HG03432 (cell line): ENCODE data around the gene DACH1.

Source experiments
- ATAC-seq: cut with Tn5 transposase; IDR thresholded peaks from one replicate; pipeline ENCODE4 v1.9.1; 2021; ENCODE audit warnings: mild to moderate bottlenecking, moderate library complexity; ENCODE audit not compliant: unreplicated experiment

The DACH1 gene

DNA sequence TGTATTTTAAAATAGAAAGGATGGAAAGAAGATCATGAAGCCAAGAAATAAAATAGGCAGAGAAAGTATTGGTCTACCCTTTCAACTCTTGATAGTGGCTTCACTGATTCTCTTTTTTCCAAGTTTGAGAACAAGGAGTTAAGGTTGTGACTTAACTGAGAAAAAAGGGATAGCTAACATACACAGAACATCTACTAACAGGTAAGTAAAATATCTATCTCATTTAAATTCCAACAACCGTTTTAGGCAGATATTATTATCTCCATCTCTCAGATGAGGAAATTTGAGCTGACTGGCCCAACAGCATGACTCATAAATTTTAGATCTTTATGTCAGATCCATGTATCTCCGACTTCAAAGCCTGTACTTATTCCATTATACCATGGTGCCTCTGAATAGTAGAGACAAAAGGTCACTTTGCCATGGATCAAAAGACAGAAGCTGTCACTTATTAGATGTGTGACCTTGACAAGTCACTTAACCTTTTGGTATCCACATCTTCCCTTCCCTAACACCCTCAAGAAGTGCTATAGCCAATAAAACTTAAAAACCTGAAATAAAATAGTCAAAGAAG lies 152.1 kb downstream of the DACH1 start:
- no peak for ATAC-seq

DNA sequence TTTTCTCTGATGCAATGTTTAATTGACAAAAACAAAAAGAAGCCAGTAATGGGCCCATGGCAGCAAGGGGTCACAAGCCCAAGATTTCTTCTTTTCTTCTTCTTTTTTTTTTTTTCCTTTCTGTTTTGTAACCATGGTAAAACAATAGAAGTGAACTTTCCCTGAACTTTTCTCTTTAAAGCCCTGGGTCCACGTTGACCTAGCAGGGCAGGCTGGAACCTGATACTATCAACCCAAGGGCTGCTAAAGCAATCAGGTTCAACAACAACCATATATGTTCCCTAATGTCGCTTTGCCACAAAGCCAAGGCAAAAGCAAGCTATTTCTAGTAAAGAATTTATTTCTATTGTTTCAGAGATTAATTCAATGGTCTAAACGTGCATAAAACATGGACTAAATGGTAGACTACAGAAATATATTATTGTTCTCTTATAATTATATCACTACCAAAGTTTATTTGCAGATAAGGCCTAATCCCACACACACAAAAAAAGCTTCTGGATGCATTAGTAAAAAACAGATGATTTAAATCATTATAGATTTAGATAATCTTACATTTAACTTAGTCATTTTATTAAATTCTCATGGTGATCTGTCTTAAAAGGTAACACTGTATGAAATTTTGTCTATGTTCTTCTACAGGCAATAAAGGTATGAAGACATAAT lies 153.9 kb downstream of the DACH1 start:
- ATAC-seq = no peak

DNA sequence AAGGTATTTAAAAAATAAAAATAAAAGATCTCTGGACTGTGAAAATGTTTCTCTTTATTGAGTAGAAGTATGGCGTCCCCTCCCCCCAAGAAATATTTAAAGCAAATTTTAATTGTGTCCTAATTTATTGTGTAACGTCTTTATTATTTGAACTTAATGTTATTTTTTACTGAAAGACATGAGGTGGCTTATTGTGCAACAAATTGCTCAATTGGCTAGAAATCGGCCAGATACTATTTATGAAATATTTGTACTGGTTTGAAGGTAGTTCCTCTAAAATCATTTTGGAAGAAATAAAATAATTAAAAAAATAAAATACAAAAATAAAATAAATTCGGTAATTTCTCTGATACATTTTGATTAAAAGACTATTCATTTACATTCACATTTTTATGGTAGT lies 162.3 kb downstream of the DACH1 start:
- ATAC-seq = no peak

DNA sequence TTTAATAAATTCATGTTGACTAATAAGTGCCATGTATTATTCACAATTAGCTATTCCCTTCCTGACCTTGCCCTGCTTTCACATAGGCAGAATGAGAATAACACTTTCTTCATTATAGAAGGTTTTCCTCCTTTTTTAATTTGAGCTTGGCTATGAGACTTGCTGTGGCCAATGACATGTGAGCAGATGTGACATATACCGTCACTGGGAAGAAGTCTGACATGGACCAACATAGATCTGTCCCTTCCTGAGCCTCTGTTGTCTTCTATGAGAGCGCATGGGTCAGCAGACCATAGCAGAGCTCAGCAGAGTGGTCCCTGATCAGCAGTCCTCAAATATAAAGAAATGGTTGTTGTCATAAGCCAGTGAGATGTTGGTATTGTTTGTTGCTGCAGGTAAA lies 163.9 kb downstream of the DACH1 start:
- ATAC-seq = no peak

- no peak for ATAC-seq
These were observed 164.8 kb downstream of the DACH1 start for GRCh38 chr13:71702253-71702652.

GRCh38 chr13:71701741-71702140 lies 165.3 kb downstream of the DACH1 start:
- ATAC-seq = no peak

- no peak for ATAC-seq
These were observed 167.7 kb downstream of the DACH1 start for GRCh38 chr13:71699342-71699741.

DNA sequence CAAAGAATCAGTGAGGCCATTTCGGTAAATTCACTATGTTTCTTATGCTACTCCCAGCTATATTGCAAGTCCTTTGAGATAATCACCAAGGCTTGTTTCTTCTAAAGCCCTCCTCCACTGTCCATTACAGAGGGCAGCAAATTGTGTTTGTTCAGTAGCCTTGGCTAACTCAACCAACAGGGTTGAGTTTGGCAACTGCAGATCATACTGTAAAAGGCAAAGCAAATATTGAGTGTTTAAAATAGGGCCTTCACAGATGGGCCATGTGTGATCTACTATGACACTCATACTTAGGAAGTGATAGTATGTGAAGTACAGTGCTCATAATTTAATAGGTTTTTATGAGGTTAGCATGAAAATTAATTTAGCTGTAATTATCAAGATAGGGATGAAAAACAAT lies 171.3 kb downstream of the DACH1 start:
- no peak for ATAC-seq

DNA sequence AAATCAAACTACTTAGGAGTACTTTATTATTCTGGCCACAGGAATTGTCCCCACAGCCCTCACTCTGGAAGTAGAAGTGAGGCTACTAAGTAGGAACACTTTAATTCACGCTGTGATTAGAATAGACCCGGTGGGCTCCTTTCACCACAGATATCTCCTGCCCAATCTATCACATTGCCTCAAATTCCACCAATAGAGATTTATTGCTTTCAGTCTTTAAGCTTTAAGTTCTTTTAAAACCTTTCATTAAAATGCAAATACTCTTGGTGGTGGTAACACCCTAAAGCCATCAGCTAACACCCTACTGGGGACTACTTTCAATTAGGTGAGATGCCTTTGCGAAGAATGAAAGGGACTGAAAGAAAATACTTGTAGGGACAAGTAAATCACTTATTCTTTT lies 181.9 kb downstream of the DACH1 start:
- no peak for ATAC-seq

DNA sequence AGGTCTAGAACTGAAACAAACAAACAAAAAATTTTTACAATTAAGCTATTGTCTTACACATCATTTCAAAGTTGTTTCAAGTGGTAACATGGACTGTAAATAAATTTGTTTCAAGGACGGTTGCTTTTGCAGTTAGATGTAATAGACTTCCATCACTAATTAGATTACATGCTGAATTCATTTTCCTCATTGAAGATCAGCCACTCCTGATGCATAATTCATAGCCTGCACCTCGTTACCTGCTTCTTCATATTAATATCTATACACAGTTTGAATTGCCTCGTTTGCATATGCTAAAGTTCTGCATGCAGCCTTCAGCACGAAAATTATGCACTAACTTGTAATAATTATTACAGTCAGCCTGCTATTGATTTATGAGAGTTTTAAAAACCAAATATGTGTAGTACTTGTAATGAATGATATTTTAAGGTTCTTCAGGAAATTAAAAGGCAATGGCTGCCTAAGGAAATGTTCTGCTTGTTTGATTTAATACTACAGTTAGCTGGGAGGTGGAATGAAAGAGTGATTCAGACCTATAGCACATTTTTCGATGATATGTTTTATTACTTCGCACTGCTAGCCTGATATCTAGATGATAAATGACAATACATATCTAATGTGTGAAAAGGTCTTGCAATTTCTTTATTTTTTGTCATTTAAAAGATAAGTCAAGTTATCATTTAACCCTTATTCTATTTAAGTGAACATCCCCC lies 184.9 kb downstream of the DACH1 start:
- no peak for ATAC-seq

- no peak for ATAC-seq
These were observed 189.9 kb downstream of the DACH1 start for GRCh38 chr13:71677124-71677523.

DNA sequence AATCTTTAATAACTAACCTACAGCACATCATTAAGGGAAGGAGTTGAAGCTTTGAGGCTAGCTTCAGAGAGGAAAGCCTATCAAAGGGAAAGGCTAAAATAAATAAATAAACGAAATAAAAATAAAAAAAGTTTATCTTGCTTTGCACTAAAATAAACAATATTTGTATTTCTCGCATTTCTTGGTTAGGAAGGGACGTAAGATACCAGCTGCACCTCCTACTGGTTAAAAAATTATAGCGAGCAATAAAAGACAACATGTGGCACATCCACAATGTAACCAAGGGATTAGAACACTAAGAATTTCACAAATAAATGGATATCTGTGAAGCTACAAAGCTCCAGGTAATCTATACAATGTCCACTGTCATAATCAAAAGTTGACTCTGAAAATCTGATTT lies 194.5 kb downstream of the DACH1 start:
- no peak for ATAC-seq

DNA sequence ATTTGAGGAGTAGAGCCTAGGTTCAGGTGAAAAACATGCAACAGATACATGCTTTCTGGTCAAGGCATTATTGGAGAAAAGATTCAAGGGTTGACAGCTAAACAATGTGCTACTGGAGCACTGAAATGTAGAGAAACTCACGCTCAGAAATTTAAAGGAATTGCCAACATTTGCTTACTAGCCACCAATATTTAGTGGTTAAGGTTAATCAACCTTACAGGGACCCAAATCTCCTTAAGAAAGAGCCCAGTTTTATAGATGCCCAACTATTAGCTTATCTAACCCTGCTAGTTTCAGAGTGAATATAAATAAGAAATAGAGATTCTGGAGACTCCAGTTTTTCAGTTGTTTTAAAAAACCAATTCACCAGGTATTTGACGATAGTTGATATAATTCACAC lies 203.6 kb downstream of the DACH1 start:
- no peak for ATAC-seq

GRCh38 chr13:71661921-71662320 lies 205.1 kb downstream of the DACH1 start:
- no peak for ATAC-seq

- ATAC-seq = no peak
These were observed 207.6 kb downstream of the DACH1 start for GRCh38 chr13:71659404-71659803.

- no peak for ATAC-seq
These were observed 221.5 kb downstream of the DACH1 start for GRCh38 chr13:71645467-71645866.

DNA sequence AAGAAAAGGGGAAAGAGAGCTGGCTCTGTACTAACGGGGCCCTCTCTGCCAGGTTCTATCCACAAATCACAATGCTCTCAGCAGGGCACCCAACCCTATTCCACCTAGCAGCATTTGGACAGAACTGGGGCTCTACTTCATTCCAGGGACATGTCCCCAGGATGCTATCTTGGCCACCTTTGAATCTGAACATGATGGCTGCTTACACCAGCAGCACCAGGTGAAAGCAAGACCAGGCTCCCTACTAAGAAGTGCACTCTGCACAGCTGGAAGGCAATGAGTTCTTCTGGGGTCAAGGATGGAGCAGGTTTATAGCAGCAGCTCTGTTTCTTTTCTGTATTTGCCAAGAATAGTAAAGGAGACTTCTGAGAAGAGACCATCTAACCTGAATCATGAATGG lies 222.4 kb downstream of the DACH1 start:
- no peak for ATAC-seq

DNA sequence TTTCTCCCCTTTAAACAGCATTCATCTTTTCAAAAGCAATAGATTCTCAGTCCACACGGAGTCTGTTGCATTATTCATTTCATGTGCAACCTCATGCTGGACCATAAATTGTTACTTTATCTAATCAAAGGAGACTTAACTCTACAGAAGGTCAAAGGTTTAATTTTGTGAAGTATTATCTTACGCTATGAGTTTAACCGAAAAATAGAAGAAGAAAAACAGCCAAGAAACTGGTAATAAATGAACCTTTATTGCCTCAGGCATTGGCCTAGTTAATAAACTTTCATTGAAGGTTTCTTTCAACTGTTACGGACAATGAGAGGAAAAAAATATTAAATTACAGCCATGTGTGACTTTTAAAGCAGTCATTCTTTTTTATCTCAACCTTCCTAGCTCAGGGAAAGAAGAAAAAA lies 223.6 kb downstream of the DACH1 start:
- ATAC-seq = no peak

DNA sequence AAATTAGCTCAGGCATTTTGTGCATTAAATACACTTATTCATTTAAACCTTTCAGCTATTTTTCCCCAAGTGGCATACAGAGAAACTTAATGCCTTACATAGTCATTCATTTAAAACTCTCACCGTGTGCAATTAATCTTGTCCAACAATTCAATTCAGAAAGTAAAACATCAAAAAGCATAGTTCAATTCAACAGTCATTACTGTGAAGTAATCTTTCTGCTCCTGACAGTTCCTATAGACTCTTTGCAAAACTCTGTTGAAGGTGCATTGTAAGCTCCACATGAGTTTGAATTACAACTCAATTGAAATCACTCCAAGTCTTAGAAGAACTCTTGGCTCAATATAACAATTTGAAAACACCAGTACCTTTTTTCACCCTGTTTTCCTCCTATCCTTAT lies 228.3 kb downstream of the DACH1 start:
- no peak for ATAC-seq

DNA sequence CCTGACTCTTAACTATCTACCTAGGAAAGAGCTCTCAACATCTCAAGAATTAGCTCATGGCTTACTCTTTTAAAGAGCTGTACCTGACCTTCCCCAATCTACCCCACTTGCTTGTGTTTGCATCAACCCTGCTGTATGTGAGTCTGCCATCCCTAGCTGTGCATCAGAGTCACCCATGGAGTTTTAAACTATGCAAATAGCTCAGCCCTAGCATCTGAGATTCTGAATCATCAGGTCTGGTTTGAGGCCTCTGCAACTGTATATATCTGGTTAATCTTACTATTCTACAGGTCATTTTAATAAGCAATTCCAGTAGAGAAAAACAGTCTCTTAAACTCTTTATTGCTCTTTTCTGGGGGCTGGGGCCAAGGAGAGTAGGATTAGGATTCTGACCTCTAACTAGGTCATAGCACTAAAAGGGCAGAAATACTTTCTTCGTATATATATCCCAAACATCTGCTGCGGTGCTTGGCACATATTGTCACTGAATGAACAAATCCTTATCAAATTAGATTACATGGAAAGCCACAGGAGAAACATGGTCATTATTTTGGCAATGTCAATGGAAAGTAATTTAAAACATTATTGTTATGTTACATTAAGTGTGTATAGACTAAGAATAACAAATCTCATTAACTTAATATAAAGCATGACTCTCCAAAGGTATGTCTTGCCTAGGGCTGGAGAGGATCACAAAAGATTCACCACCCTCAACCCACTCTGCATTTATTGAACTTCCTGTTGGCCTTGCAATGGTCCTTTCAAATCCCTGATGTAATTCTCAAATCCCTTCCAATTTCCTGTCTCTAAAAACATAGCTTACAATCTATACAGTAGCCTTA lies 232.2 kb downstream of the DACH1 start:
- ATAC-seq = no peak

DNA sequence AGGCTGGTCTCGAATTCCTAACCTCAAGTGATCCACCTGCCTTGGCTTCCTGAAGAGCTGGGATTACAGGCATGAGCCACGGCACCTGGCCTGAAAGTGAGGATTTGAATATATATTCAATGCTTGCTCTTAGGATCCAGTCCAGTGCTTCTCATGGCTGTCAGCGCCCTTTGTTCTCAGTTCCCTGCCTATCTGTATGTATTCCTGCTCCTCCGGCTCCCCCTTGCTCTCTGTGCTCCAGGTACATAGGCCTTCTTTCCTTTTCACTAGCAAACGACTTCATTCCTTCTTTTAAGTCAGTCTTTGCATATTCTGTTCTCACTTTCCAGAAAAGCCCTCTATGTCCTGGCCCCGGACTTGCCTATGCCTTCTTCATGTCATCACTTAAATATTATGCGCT lies 232.8 kb downstream of the DACH1 start:
- ATAC-seq = no peak

- ATAC-seq = no peak
These were observed 234.3 kb downstream of the DACH1 start for GRCh38 chr13:71632721-71633120.
